ENCODE results near the gene ZNF717.
"Not testable (repeated sequence)": the region's sequence is repeated elsewhere in the genome, so short reads cannot be mapped to it uniquely, and the experiment has no call there.

- not testable (repeated sequence) for TF ChIP-seq CTCF (IDR thresholded peaks at IDR 0.05; ENCODE audit: low read depth, low read length, poor library complexity, severe bottlenecking); EZH2phosphoT487 (IDR thresholded peaks at IDR 0.05; ENCODE audit: borderline replicate concordance, low read length)
Measured at GRCh38 chr3:75785081-75785755, at the start of gene ZNF717.
